IPS-20b (cell line): ENCODE results near the gene HPS6.
"Not testable (repeated sequence)": the region's sequence is repeated elsewhere in the genome, so short reads cannot be mapped to it uniquely, and the experiment has no call there.

ENCODE experiments used
- H3K27ac ChIP-seq: one replicate; pipeline ENCODE4 v1.5.1; 2013; ENCODE audit warnings: low read length
- H3K27me3 ChIP-seq: 2 replicates; pipeline ENCODE4 v1.6.1; 2013; ENCODE audit warnings: mild to moderate bottlenecking, low read length, inconsistent platforms; ENCODE audit not compliant: insufficient read depth
- H3K36me3 ChIP-seq: 2 replicates; pipeline ENCODE4 v1.6.1; 2013; ENCODE audit warnings: low read depth, mild to moderate bottlenecking, inconsistent platforms, low read length, moderate library complexity; ENCODE audit not compliant: insufficient read depth
- H3K4me1 ChIP-seq: 2 replicates; pipeline ENCODE4 v1.6.1; 2013; ENCODE audit warnings: mild to moderate bottlenecking, control low read depth, inconsistent platforms, low read length, moderate library complexity; ENCODE audit not compliant: insufficient read depth
- H3K4me3 ChIP-seq: 2 replicates; pipeline ENCODE4 v1.5.1; 2013; ENCODE audit warnings: mild to moderate bottlenecking, low read length, inconsistent platforms
- H3K9ac ChIP-seq: 2 replicates; pipeline ENCODE4 v1.6.1; 2013; ENCODE audit warnings: low read depth, mild to moderate bottlenecking, inconsistent platforms, low read length, moderate library complexity
- H3K9me3 ChIP-seq: 2 replicates; pipeline ENCODE4 v1.6.1; 2013; ENCODE audit warnings: mild to moderate bottlenecking, low read depth, low read length, inconsistent platforms; ENCODE audit not compliant: insufficient read depth

Gene HPS6

DNA sequence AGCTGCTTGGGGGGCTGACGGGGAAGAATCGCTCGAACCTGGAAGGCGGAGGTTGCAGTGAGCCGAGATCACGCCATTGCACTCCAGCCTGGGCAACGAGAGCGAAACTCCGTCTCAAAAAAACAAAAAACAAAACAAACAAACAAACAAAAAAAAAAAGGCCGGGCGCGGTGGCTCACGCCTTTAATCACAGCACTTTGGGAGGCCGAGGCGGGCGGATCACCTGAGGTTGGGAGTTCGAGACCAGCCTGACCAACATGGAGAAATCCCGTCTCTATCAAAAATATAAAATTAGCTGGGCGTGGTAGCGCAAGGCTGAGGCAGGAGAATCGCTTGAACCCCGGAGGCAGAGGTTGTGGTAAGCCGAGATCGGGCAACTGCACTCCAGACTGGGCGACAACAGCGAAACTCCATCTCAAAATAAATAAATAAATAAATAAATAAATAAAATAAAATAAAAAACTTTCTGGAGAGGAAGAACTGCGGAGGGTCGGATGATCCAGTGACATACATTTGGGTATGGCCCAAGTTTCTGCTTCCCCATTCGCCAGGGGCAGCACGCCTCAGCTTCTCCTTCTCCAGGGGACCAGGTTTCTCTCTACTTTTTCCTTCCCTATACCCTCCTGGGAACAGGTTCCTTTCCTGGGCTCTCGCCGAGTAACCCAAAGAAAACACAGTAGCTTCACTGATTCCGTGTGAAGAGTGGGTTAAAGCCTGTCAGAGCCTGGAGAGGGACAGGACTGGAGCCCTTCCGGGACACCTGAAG, 10.1 kb upstream of the HPS6 start:
- H3K27ac ChIP-seq, result peak overlapping the region; percentile 26
- not testable (repeated sequence) for H3K9me3 ChIP-seq, H3K27me3 ChIP-seq, H3K4me1 ChIP-seq, H3K36me3 ChIP-seq
- H3K4me3 ChIP-seq, result peak overlapping the region; percentile 99
- peak overlapping the region; percentile 90 for H3K9ac ChIP-seq

GRCh38 chr10:102055647-102056419, 9.3 kb upstream of the HPS6 start, which contains the start of gene ARMH3:
TSS of gene ARMH3 (minus strand) at chr10:102056173. CDS start at chr10:102040114, 16,059 bp downstream.
- Histone ChIP-seq H3K36me3 (no peaks in the 10 kb centered on the region), H3K27ac (peak within 1 kb of the TSS; percentile 26), H3K4me1 (no peaks in the 10 kb centered on the region), H3K4me3 (peak within 1 kb of the TSS; percentile 99), H3K27me3 (no peaks in the 10 kb centered on the region), H3K9me3 (no peaks in the 10 kb centered on the region), H3K9ac (peak within 1 kb of the TSS; percentile 90)

GRCh38 chr10:102059987-102060386, 5.2 kb upstream of the HPS6 start:
- H3K36me3 ChIP-seq, result no peaks in the 10 kb centered on the region
- H3K27ac ChIP-seq, result no peak overlapping the region
- no peaks in the 10 kb centered on the region for H3K4me1 ChIP-seq
- H3K9ac ChIP-seq, result no peak overlapping the region
- no peak overlapping the region for H3K4me3 ChIP-seq
- peaks cover 7% of the 10 kb centered on the region for H3K27me3 ChIP-seq
- no peaks in the 10 kb centered on the region for H3K9me3 ChIP-seq

DNA sequence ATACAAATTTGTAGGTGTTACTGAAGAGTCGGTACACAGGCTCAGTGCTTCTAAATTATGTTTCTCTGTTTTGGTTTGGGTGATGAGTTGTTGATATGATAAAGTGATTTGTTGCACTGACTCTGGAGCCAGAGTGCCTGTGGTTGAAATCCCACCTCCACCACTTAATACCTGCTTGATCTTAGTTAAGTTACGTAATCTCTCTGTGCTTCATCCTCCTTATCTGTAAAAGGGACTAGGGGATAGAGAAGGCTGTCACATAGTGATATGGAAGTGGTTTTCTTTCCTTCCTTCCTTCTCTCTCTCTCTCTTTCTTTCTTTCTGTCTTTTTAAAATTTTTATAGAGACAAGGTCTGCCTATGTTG, 664 bp upstream of the HPS6 start:
- Histone ChIP-seq H3K4me1 (no peaks in the 10 kb centered on the region), H3K27me3 (peaks cover 7% of the 10 kb centered on the region), H3K4me3 (peak overlapping the region; percentile 84), H3K9me3 (no peaks in the 10 kb centered on the region), H3K9ac (no peak overlapping the region; the same call in 1 of the 2 replicates), H3K27ac (no peak overlapping the region), H3K36me3 (no peaks in the 10 kb centered on the region)

GRCh38 chr10:102065561-102066398, 631 bp downstream of the HPS6 start:
- Histone ChIP-seq H3K36me3 (no peaks in the 10 kb centered on the region), H3K27me3 (peaks cover 7% of the 10 kb centered on the region), H3K9me3 (no peaks in the 10 kb centered on the region), H3K27ac (no peak overlapping the region), H3K4me1 (no peaks in the 10 kb centered on the region), H3K4me3 (peak overlapping the region; percentile 84), H3K9ac (peak overlapping the region; percentile 69; the same call in 1 of the 2 replicates)

DNA sequence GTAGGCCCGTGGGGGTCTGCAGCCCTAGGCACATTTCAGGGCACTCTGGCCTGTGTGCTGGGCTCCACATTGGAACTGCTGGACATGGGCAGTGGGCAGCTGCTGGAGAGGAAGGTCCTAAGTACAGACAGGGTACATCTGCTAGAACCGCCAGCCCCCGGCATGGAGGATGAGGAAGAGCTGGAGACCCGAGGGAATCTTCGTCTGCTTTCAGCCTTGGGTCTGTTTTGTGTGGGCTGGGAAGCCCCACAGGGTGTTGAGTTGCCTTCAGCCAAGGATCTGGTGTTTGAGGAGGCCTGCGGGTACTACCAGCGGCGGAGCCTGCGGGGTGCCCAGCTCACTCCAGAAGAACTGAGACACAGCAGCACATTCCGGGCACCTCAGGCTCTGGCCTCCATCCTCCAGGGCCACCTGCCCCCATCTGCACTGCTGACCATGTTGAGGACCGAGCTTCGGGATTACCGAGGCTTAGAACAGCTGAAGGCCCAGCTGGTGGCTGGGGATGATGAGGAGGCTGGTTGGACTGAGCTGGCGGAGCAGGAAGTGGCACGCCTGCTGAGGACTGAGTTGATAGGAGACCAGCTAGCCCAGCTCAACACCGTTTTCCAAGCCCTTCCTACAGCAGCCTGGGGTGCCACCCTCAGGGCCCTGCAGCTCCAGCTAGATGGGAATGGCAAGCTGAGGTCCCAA, 1.4 kb downstream of the HPS6 start:
- H3K9me3 ChIP-seq, result no peaks in the 10 kb centered on the region
- no peaks in the 10 kb centered on the region for H3K4me1 ChIP-seq
- peaks cover 7% of the 10 kb centered on the region for H3K27me3 ChIP-seq
- no peak overlapping the region for H3K27ac ChIP-seq
- no peaks in the 10 kb centered on the region for H3K36me3 ChIP-seq
- no peak overlapping the region for H3K9ac ChIP-seq
- H3K4me3 ChIP-seq, result peak overlapping the region; percentile 84; the same call in 1 of the 2 replicates

DNA sequence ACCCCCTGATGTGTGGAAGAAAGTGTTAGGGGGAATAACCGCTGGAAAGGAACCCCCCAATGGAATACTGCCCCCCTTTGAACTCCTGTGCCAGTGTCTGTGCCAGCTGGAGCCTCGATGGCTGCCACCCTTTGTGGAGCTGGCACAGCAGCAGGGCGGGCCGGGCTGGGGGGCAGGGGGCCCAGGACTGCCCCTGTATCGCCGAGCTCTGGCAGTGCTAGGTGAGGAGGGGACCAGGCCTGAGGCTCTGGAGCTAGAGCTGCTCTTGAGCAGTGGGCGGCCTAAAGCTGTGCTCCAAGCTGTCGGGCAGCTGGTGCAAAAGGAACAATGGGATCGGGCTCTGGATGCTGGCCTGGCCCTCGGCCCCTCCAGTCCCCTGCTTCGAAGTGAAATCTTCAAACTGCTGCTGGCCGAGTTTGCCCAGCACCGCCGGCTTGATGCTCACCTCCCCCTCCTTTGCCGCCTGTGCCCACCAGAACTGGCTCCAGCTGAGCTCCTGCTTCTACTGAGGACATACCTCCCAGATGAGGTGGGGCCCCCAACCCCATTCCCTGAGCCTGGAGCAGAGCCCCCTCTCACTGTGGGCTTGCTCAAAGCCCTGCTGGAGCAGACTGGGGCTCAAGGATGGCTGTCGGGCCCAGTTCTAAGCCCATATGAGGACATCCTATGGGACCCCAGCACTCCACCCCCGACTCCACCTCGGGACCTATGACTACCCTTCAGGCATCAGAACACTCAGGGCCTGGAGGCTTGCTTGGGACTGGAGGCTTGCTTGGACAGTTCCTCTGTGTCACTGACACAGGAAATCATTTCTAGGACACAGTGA, 2.2 kb downstream of the HPS6 start:
- Histone ChIP-seq H3K27ac (no peak overlapping the region), H3K9ac (no peak overlapping the region), H3K9me3 (no peaks in the 10 kb centered on the region)

DNA sequence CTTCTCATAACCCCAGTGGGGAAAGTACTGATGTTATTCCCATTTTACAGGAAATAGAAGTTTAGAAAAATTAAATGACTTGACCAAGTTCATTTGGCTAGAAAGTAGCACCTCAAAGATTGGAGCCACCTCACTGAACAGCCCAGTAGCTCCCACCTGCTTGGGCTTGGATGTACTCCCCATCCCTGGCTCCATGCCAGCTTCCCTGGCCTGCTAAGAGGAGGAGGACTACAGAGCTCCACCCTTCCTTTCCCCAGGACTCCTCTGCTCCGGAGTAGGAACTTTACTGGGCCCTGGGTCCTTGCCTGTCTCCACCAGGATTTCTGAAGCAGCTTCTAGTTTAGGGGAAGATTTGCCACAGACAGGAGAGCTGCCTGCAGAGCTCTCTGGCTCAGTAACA, 3.1 kb downstream of the HPS6 start:
- no peak overlapping the region for H3K27ac ChIP-seq

More for the DNA sequence above, 2.2 kb downstream of the HPS6 start:
- Histone ChIP-seq H3K27me3 (peaks cover 7% of the 10 kb centered on the region), H3K36me3 (no peaks in the 10 kb centered on the region), H3K4me3 (no peak overlapping the region), H3K4me1 (no peaks in the 10 kb centered on the region)

DNA sequence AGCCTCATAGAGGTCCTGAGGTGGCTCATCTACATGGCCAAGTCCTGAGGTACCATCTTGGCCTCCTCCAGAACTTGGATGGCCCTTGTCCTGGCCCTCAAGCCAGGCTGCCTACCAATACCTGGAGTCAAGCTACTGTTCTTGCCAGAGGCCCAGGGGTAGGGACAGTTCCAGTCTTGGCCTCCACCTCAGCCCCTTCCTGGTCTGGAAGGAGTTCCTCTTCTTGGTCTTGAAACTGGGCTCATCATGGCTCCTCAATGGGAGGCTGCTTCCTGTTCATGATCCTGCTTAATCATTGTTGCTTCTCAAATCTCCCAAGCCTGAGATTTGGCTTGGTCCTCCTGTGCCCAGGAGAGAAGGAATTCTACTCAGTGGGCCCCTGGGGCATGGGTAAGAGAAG, 3.9 kb downstream of the HPS6 start:
- Histone ChIP-seq H3K9ac (no peak overlapping the region), H3K4me3 (no peak overlapping the region), H3K27ac (no peak overlapping the region), H3K36me3 (no peaks in the 10 kb centered on the region), H3K4me1 (no peaks in the 10 kb centered on the region), H3K27me3 (peaks cover 6% of the 10 kb centered on the region), H3K9me3 (no peaks in the 10 kb centered on the region)

More for the DNA sequence above, 3.1 kb downstream of the HPS6 start:
- Histone ChIP-seq H3K36me3 (no peaks in the 10 kb centered on the region), H3K4me1 (no peaks in the 10 kb centered on the region), H3K9ac (no peak overlapping the region), H3K27me3 (peaks cover 7% of the 10 kb centered on the region), H3K9me3 (no peaks in the 10 kb centered on the region), H3K4me3 (no peak overlapping the region)

- Histone ChIP-seq H3K36me3 (no peaks in the 10 kb centered on the region), H3K9me3 (no peaks in the 10 kb centered on the region), H3K4me3 (no peak overlapping the region), H3K27me3 (0 out of 2 replicates have a peak, but pooled peaks cover under 1% of the 10 kb centered on the region), H3K4me1 (no peaks in the 10 kb centered on the region), H3K27ac (no peak overlapping the region), H3K9ac (no peak overlapping the region)
Measured at GRCh38 chr10:102072673-102073527, 7.8 kb downstream of the HPS6 start.
